IgD-negative memory B cell (primary cell): ENCODE measurements around the gene VN1R2. TPM values are rescaled to one million over a fixed set of nuclear protein-coding genes. Genes with fewer than 3 reads are reported as not detected.
"Not testable (repeated sequence)": the region's sequence is repeated elsewhere in the genome, so short reads cannot be mapped to it uniquely, and the experiment has no call there.

ENCODE experiments used
- H3K27ac Mint-ChIP-seq, 3 donors: one replicate each; pipeline ENCODE4 v1.8.0; 2020 to 2022; ENCODE audit warnings: mild to moderate bottlenecking in 3 of 3, mixed read lengths in 3 of 3, moderate library complexity in 1 of 3
- H3K27me3 Mint-ChIP-seq: one replicate; pipeline ENCODE4 v1.8.0; 2021; ENCODE audit warnings: mixed read lengths
- H3K36me3 Mint-ChIP-seq: one replicate; pipeline ENCODE4 v1.8.0; 2020; ENCODE audit warnings: mild to moderate bottlenecking, mixed read lengths
- H3K4me1 Mint-ChIP-seq, 3 donors: one replicate each; pipeline ENCODE4 v1.8.0; 2020 to 2022; ENCODE audit warnings: mixed read lengths in 3 of 3, mild to moderate bottlenecking in 1 of 3
- H3K4me3 Mint-ChIP-seq, 4 donors: one replicate each; pipeline ENCODE4 v1.8.0; 2020 to 2022; ENCODE audit warnings: mild to moderate bottlenecking in 4 of 4, mixed read lengths in 4 of 4, moderate library complexity in 3 of 4
- H3K9me3 Mint-ChIP-seq, 3 donors: one replicate each; pipeline ENCODE4 v1.8.0; 2020 to 2021; ENCODE audit warnings: mixed read lengths in 3 of 3, mild to moderate bottlenecking in 1 of 3
- polyA plus RNA-seq: library from polyadenylated mRNA; unstranded; fragments of 300-500 nt; fragmentation: Illumina TruSeq; gene quantifications from one replicate; pipeline ENCODE4 v1.2.3, GENCODE V29; 2021

The VN1R2 gene
- polyA plus RNA-seq, 1 donor from 2014 or later, result not detected

- Mint-ChIP-seq H3K4me3 (no peak overlapping the region), H3K27ac (no peak overlapping the region), H3K36me3 (peaks cover 1% of the 10 kb centered on the region), H3K9me3 (peaks cover 15 to 28% (median 26%) of the 10 kb centered on the region in 3 donors), H3K4me1 (peaks cover 0 to 1% (median 0%) of the 10 kb centered on the region in 3 donors), H3K27me3 (no peaks in the 10 kb centered on the region)
Measured at GRCh38 chr19:53290758-53291549, 32.9 kb downstream of the VN1R2 start.

- H3K36me3 Mint-ChIP-seq, result no peaks in the 10 kb centered on the region
- H3K9me3 Mint-ChIP-seq, result peaks cover 11 to 25% (median 25%) of the 10 kb centered on the region in 3 donors
- no peak overlapping the region for H3K4me3 Mint-ChIP-seq
- peaks cover 0 to 1% (median 0%) of the 10 kb centered on the region in 3 donors for H3K4me1 Mint-ChIP-seq
- no peaks in the 10 kb centered on the region for H3K27me3 Mint-ChIP-seq
- no peak overlapping the region for H3K27ac Mint-ChIP-seq
Measured at GRCh38 chr19:53294786-53295441, 36.8 kb downstream of the VN1R2 start.

GRCh38 chr19:53301341-53301740 lies 43.2 kb downstream of the VN1R2 start:
- H3K4me3 Mint-ChIP-seq, H3K4me1 Mint-ChIP-seq, H3K27ac Mint-ChIP-seq, H3K36me3 Mint-ChIP-seq, H3K27me3 Mint-ChIP-seq: not testable (repeated sequence)
- H3K9me3 Mint-ChIP-seq, result peaks cover 0 to 22% (median 22%) of the 10 kb centered on the region in 3 donors

GRCh38 chr19:53308339-53308811 lies 50.3 kb downstream of the VN1R2 start:
- Mint-ChIP-seq H3K4me3 (no peak overlapping the region), H3K4me1 (no peaks in the 10 kb centered on the region), H3K27me3 (peaks cover 5% of the 10 kb centered on the region), H3K9me3 (peaks cover 13 to 34% (median 26%) of the 10 kb centered on the region in 3 donors), H3K27ac (no peak overlapping the region), H3K36me3 (peaks cover 1% of the 10 kb centered on the region)

Other genes with a start within 250 kb of the VN1R2 start
- gene ERVV-1, start 244.4 kb upstream of the VN1R2 start, polyA plus RNA-seq, result 0.21 TPM
- not detected for gene ERVV-2, start 213.6 kb upstream of the VN1R2 start, polyA plus RNA-seq
- gene ZNF160, start 154.9 kb upstream of the VN1R2 start, polyA plus RNA-seq, result 23.0 TPM
- 4.9 TPM for gene ZNF415, start 125.4 kb upstream of the VN1R2 start, polyA plus RNA-seq
- 8.6 TPM for gene ZNF347, start 99.2 kb upstream of the VN1R2 start, polyA plus RNA-seq
- gene ZNF665, start 64.9 kb upstream of the VN1R2 start, polyA plus RNA-seq, result 8.2 TPM
- 8.7 TPM for gene ZNF677, start 3.4 kb upstream of the VN1R2 start, polyA plus RNA-seq
- gene VN1R4, start 9.4 kb downstream of the VN1R2 start, polyA plus RNA-seq, result not detected
- 11.6 TPM for gene ZNF845, start 75.5 kb downstream of the VN1R2 start, polyA plus RNA-seq
- gene ZNF525, start 107.4 kb downstream of the VN1R2 start, polyA plus RNA-seq, result 12.4 TPM
- gene ZNF765, start 136.9 kb downstream of the VN1R2 start, polyA plus RNA-seq, result 11.0 TPM
- gene ZNF761, start 173.7 kb downstream of the VN1R2 start, polyA plus RNA-seq, result 10.3 TPM
- 7.2 TPM for gene ZNF813, start 209.4 kb downstream of the VN1R2 start, polyA plus RNA-seq